Amniotic epithelial cell (primary cell): ENCODE measurements around the gene DOP1A.

ENCODE experiments used
- DNase-seq: peaks from one replicate; pipeline ENCODE4 v3.0.0-alpha.2; 2010; ENCODE audit warnings: low read depth

The DOP1A gene

DNA sequence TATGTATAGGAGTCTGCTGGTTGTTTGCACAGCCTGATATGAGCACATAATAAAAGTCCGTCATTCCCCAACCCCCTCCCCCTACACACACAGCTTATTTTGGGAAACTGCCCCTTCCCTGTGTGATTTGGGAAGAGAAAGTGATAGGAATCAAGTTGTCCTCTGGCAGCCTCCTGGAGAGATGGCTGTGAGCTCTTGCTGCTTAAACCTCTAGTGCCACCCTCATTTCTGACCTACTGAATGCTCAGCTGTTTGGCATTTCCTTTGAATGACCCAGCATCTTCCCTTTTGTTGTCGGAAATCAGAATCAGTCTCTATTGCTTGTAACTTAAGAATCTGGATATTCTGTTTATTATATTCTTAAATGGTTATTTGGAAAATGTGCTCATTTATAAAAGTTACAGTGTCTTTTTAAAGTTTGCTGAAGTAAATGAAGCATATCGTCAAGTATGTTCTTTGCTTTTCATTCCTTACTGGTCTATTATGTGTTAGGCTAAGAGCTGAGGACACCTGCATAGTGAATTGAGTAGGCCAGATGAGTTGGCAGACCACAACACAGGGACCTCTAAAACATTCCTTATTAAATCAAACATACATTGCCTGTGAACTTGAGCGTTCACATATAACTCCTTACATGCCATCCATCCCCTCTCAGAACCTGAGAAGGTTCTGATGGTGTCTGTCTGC, 131.2 kb downstream of the DOP1A start:
- no peak for DNase-seq

DNA sequence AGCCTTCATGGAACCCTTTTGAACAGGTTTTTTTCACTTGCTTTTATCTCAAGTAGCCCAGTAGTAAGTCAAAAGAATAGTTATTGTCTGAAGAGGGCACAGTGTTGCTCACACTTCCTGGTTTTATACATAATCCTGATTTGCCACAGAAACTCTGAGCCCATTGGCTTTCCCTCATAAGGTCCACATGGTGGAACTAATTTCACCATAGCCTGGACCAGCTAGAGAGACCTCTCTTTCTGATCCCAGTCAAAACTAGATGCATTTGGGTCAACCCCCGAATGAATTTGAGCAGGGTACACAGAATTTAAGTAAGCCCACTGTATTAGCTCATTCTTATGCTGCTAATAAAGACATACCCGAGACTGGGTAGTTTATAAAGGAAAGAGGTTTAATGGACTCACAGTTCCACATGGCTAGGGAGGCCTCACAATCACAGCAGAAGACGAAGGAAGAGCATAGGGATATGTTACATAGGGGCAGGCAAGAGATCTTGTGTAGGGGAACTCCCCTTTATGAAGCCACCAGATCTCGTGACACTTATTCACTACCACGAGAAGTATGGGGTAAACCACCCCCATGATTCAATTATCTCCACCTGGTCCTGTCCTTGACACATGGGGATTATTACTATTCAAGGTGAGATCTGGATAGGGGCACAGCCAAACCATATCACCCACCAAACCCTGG, 131.8 kb downstream of the DOP1A start:
- DNase-seq = no peak

DNA sequence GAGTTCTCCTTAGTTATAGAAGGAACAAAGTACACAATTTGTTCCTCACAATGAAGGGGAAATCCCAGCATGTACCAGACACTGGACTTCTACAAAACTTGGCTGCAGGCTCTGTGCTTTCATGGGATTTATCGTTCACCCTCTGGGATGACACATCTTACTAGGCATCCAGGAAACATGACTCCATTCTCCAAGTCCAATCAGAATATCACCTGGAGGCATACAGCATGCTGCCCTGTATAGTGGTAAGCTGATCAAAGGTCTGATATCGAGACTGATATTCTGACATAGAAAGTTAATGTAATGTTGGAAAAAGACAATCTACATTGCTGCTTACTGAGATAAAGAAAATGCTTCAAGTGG, 132.4 kb downstream of the DOP1A start:
- peak; percentile 82 for DNase-seq

DNA sequence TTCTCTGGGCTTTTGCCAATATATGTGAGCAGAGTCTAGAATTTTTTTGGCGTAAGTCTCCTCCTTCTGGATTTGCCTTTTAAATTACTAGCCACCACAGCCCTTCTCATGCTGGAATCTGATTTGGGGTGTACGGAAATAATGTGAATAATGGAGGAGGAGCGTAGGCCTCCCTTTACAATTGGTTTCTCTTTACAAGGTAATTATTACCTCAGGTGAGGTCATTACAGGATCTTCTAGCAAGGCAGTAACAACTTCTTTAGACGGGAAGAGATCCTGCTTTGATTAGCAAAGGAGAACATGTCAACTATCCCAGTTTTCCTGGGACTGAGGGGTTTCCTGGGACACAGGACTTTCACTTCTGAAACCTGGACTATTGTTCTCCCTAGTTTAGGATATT, 134.6 kb downstream of the DOP1A start:
- DNase-seq = no peak

DNA sequence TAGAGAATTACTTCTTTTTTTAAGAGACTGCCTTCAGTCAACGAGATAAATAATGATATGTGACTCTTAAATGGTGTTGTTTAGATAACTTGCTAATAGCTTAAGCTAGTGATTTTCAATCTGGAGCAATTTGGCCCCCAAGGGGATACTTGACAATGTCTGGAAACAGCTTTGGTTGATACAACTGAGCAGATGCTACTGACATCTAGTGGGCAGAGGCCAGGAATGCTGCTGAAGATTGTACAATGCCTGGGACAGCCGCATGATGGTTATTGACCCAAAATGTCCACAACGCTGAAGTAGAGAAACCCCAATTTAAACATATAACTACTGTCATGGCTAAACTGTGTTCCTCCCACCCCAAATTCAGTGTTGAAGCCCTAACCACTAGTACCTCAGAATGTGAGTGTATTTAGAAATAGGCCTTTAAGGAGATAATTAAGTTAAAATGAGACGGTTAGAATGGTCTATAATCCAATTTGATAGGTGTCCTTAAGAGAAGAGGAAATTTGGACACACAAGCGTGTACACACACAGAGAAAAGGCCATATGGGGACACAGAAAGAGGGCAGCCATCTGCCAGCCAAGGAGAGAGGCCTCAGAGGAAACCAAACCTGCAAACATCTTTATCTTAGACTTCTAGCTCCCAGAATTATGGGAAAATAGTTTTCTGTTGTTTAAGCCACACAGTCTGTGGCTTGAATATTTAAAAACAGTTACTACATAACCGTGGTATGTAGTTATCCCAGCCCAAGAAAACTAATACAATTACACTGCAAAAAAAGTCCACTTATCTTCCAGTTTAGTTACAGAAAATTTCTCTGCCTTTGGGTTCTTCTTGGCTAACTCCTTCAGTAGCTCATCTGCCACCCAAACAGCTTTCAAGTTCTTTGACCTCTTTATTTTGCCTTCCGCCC, 147.9 kb downstream of the DOP1A start:
- peak; percentile 65 for DNase-seq

DNA sequence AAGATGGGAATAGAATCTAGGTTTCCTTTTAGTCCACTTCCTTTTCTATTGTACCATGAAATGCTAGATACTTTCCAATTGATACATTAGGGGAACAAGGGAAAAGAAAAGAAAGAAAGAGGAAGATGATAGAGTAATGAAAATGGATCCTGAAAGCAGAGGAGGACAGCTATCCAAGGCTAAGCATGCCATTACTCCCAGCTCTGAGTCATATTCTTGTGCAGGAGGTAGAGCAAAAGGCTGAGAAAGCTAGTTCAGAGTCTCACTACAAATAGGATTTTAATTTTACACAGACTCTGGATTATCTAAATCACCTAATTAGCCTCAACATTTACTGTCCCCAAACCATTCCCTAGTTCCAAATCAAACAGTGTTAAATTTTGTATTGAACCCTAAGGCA, 149.3 kb downstream of the DOP1A start:
- DNase-seq = peak; percentile 39
